Right ventricle myocardium inferior (tissue), 1 donor: Measurements from ENCODE around the gene CGRRF1. TPM values are rescaled to one million over a fixed set of nuclear protein-coding genes. Genes with fewer than 3 reads are reported as not detected.

ENCODE experiments used
- ATAC-seq: fragments of 200-7000 bp; cut with Tn5 transposase; one replicate; pipeline ENCODE4 v1.9.1; 2020; ENCODE audit warnings: mild to moderate bottlenecking, moderate library complexity
- DNase-seq: peaks from one replicate; pipeline ENCODE4 v3.0.0; 2021; ENCODE audit errors: missing footprints
- intact Hi-C: fragments of 100-400 bp; cut with DNase I; formaldehyde crosslinking; loops from one replicate; pipeline ENCODE4 v1.11.0; 2022
- total RNA-seq: library from RNA; stranded (reverse); fragmentation: NEBNext Ultra II Directional; extraction: Animal tissue kit (Norgen Biotek cat#: 25700); gene quantifications from one replicate; pipeline ENCODE4 v1.2.1, GENCODE V29; 2021
- donor health status: DM: no; HTN: yes; CAD: no; lungs with severe emphysema.

The CGRRF1 gene
- total RNA-seq, 1 donor from 2014 or later: 16.2 TPM

DNA sequence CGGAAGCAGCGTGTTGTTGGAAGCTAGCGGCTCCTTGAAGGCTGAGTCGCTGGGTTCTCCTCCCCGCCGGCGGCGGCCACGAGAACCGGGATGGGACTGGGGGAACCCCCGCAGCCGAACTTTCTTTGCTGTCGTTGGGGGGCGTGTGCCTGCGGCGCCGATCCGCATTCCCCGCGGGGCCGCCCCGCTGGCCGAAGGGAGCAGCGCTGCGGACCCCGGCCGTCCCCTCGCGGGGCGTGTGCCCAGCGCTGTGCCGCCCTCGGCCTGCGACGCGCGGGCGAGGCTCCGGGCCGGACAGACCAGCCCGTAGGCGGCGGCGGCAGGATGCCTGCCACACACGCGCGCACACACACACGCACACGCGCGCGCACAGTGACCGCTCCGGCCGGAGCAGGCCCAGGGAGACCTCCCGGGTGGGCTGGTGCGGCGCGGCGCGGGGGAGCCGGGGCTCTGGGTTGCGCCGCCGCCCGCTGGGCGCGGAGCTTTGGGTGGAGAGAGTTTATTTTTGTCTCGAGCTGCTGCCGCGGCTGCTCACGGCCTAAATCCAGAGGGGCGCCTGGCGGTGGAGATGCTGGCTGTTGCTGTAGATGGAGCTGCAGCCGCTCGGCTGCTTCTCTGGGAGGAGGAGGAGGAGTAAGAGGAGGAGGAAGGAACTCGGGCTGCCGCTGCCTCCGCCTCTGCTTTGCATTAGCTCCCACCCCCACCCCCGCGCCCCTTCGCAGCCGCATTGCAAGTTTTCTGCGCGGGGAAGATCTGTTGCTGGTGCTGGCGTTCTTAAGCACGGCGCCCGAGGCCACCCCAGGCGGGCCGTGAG is 56.9 kb downstream of the CGRRF1 start, which contains the start of gene SAMD4A:
Gene SAMD4A, plus strand, starts transcription at position 719 of the 814 bp plus-strand sequence. CDS start 789 bp downstream, outside the sequence.
- intact Hi-C loops: loop anchor here (1.0 to 10.0 kb wide), 3 partner anchors 40 to 328 kb away; no protein-coding TSS in a partner anchor
- ATAC-seq: peak; percentile 54
- DNase-seq: peak; percentile 93

DNA sequence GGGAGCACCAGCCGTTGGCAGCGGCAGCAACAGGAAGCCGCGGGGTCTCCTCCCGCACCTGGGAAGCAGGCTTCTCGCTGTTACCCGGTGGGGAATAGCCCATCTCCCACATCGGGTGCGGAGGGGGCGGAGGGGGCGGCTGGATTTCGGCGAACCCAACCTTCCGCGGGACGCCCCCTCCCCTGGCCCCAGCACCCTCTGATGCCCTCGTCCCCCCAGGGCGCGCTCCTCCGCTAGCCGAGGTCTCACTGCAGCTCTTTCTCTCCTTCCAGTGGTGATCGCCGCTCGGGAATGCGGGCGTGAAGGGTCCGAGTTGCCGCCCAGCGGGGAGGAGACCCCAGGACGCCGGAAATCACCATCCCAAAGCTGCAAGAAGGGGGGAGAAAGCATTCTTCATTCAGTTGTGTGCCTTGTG is 57.5 kb downstream of the CGRRF1 start:
- DNase-seq (peak; percentile 64), ATAC-seq (no peak)
- intact Hi-C loops: loop anchor here (2.0 to 10.0 kb wide), 2 partner anchors 40 to 328 kb away; no protein-coding TSS in a partner anchor

DNA sequence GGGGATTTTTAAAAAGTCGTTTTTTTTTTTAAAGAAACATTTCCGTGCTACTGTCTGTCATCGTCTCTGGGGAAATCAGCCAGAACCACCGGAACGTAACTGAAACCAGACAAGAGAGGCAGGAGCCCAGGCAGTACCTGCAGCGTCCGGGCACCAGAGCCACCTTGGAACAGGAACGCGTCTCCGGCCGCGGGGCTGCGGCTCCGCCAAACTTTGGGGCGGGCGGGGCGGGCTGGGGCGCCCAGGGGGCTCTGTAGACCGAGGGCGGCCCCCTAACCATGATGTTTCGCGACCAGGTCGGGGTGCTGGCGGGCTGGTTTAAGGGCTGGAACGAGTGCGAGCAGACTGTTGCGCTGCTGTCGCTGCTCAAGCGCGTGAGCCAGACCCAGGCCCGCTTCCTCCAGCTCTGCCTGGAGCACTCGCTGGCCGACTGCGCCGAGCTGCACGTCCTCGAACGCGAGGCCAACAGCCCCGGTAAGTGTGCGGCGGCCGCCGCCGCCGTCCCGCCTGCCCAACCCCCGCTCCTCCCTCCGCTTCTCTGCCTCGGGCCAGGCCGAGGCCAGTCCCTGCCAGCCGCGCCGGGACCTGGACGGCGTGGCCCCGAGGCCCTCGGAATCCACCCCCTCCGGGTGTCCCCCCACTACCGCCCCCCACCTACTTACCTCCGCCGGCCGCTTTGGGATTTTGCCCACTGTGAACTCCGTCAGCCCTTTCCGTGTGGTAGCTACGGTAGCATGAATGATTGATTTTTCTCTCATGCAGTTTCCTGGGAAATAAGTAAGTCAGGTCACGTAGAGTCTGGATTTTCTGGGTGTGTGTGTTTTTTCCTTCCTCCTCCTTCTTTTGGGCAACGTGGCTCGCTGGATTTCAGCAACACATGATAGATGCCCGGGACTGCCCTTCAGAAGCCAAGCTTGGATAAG is 58.2 kb downstream of the CGRRF1 start:
- peak; percentile 5 for ATAC-seq
- intact Hi-C loops: loop anchor here (2.0 to 10.0 kb wide), 3 partner anchors 39 to 327 kb away; no protein-coding TSS in a partner anchor
- DNase-seq: peak; percentile 74

DNA sequence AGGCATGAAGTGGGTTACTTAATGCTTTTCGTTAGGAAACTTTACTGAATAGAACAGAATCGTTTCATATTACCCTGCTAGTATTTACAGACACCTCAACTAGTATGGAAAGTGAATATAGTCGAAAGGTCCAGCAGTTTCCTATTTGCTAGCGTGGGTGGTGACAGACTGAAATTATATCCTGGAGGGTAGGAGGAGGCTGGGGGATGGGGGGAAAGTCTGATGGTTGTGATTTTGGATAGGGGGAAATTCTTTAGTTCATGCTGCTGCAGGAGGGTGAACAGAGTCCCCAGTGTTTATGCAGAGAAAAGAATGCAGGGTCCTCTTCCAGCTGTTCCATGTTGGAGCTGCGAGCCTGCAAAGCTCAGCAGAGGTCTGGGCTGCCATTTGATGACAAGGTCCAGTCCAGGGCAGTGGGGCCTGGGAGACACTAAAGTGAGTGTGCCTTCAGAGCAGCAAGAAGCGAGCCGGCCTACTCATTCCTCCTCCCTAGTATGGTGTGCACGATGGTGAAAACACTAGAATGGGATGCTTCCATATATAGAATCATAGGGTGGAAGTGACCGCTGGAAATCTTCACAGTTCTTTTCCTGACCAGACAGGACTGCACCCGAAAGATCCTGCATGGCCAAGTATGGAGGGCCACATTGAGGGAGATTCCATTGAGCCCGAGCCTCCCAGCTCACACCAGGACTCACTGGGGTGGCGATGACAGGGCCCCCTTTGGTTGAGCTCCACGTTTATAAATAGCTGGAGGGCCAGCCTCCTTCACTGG is 59.3 kb downstream of the CGRRF1 start:
- intact Hi-C loops: loop anchor here (2.0 to 10.0 kb wide), 2 partner anchors 84 to 326 kb away; no protein-coding TSS in a partner anchor
- DNase-seq (no peak), ATAC-seq (no peak)

DNA sequence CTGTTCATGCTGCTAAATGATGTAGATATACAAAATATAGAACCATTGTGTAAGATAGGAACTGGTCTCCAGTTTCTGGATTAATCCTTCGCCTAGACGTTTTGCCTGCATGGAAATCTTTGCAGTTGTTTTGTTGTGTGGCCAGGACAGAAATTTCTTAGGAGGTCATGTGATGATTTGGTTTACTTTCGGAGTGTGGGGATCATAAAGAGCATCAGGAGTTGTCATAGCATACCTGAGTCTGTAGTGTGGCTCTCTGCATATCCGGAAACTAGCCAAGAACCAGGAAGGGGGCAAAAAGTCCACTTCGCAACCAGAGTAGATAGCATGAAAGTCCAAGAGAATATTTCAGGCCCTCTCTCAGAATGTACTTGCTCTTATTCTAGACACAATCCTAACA is 60.3 kb downstream of the CGRRF1 start:
- no peak for ATAC-seq
- DNase-seq: no peak
- intact Hi-C loops: no loop called here

DNA sequence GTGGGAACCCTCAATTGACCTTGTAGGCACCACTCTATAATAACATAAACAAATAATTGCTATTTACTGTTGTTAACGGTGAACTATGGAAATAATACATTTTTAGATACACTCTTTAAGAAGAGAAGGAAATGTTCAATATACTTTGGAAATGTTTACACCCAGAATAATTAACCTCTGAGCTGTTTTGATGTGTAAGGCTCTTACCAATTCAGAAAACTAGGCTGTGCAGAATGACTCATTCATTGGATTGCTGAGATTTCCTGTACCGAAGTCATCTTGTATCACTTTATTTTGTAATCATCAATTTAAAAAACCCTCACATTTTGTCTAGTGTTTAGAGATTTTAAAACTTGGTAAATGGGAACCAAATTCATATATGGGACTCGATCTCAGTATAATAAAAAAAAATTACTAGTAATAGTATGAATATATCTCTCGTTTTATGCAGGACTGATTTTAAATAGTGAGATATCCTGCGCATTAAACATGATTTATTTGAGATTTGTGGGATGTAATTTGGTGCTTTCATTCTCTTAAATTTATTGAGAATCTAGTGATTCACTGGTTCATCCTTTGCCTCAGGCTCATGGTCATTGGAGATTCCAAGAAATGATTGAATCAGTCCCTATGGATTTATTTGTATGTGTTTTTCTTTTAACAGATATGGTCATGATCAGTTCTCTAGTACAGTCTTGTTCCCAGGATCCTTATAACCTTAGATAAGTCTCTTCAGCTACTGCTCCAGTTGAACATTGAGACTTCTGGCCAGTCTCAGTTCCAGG is 61.1 kb downstream of the CGRRF1 start:
- ATAC-seq: no peak
- intact Hi-C loops: no loop called here
- no peak for DNase-seq

DNA sequence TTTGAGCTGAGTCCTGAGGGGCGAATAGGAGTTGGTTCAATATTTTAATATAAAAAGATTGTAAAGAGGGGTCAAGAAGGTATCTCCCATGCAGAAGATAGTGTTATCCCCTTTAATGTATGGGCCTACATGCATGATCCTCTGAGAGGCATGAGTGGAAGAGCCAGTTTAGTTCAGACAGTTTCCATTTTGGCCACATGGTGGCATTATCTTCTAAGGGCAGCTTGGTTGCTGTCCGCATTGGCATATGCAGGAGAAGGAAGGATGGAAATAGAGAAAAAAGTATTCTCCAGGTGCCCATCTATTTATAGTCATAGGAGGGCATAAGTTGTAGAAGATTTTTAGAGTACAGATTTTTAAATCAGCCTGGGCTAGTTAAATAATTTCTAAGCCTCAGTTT is 62.6 kb downstream of the CGRRF1 start:
- ATAC-seq: no peak
- no peak for DNase-seq
- intact Hi-C loops: no loop called here

DNA sequence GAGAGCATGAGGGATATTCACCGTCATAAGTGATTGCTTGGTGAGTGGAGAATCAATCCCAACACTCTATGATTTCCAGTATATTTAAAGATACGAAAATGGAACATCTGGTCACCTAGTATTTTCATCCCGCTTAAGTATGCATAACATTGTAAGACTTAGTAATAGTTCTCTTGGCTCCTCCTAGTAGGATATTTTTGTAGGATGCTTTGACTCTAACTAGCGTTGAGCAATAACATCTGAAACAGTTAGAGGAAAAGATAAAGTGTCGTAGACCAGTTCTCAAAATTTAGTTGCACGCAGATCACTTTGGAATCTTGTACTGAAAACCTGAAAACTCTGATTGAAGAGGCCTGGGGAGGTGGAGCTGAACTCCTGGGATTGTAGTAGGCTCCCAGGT is 64.8 kb downstream of the CGRRF1 start:
- ATAC-seq (no peak), DNase-seq (no peak)
- intact Hi-C loops: no loop called here

DNA sequence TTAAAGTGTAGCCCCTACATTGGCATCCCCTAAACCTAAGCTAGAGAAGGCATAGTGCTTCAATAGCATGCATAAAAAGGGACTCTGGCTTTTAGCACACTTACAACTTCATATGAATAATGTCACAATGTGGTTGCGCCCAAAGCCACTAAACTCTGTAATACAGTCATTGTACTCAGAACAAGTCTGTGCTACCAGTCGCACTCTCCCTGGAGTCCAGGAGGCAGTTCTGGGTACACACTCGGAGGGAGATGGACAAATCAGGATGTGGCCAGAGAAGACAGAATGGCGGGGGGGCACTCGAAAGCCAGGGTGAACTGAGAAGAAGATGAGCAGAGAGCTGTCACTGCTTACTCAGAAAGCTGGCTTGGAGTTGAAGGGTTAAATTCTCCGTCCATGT is 67.8 kb downstream of the CGRRF1 start:
- ATAC-seq (no peak), DNase-seq (no peak)
- intact Hi-C loops: no loop called here

DNA sequence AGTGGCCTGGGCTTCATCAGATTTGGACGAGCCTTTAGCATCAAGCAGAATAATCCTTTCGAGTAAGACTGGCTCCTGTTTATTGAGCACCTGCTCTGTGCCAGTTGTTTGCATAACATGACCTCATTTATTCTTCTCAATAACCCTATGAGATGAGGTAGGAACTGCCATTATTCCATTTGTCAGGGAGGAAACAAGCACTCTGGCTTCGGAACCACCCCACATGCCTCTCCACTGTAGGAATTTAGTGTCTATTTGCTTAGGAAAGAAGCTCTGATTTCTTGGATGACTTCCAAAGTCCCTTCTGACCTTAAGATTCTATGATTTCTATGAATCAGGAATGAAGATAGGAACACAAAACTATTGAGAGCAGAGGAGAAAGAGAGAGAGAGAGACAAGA is 68.3 kb downstream of the CGRRF1 start:
- intact Hi-C loops: no loop called here
- ATAC-seq: no peak
- no peak for DNase-seq

DNA sequence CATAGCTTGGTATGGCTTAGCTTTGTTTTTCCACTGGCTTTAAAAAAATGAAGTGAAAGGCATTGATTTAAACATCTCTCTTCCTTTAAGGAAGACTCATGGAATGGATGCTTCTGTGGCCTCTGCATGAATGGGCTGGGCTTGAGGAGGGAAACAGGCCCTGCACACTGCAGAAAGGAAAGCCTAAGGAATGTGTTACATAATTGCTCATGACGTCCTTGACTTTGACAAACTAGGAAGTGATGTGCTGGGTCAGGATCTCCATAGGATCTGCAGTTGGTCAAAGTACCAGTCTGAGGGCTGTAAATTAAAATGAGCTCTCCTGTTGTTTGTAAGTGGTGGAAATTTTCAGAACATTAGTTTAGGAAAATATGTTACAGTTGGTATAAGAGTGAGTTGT is 69.9 kb downstream of the CGRRF1 start:
- ATAC-seq (peak; percentile 56), DNase-seq (no peak)
- intact Hi-C loops: no loop called here

DNA sequence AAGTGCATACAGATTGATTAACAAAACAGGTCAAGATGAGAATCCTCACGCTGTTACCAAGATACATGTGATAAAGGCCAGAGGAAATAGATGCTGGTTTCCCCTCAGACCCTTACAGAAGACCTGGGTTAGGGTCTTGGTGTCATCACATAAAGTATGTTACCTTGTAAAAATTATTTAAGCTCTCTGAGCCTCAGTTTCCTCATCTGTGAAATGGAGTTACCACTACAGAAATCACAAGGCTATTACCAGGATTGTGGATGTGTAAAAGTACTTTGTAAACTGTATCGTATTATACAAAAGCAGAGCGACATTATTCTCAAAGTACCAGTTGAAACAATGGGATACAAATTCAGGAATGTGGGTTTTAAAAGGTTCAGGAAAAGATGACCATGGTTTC is 71.2 kb downstream of the CGRRF1 start:
- DNase-seq: no peak
- intact Hi-C loops: no loop called here
- ATAC-seq: no peak

DNA sequence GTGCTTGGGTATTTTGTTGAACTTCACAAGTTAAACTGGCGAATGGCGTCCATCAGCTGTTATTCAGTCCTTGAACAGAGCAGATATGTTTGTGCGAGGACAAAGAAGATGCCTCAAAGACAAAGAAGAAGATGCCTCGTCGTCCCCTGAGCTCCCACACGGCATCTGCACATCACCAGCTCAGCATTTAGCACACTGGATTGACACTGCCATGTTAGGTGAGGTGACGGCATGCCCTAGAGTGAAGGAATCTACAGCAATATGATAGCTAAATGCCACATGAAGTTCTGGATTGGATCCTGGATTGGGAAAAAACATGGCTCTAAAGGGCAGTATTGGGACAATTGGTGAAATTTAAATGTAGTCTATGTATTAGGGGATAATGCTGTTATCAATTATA is 72.6 kb downstream of the CGRRF1 start:
- intact Hi-C loops: no loop called here
- DNase-seq (no peak), ATAC-seq (no peak)

DNA sequence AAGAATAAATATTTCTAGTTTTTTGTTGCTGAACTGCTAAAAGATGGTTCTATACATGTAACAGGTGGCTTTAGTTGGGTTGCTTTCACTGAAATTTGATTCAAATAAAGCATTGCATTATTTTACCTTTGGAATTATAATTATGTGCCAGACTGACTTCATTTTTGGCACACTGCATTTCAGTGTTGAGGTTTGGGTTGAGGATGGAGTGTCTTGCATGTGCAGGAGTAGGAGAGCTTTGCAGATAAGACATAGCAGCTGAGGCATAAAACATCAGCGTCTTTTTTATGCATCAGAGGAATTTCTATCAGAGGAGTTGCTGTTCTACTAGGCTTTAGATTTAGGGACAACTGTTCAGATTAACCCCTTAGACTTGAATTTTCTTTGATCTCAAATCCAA is 74.4 kb downstream of the CGRRF1 start:
- no peak for DNase-seq
- intact Hi-C loops: no loop called here
- no peak for ATAC-seq

DNA sequence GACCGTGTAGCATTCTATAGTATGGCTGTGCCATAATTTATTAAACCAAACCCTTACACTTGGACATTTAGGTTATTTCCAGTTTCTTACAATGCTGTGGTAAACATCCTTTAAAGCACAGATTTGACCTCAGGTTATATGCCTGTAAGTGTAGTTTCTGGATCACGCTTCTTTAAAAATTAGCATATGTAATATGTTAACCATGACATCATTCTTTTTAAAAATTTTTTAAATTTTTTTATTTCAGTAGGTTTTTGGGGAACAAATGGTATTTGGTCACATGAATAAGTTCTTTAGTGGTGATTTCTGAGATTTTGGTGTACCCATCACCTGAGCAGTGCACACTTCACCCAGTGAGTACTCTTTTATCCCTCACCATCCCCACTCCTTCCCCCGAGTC is 75.5 kb downstream of the CGRRF1 start:
- no peak for ATAC-seq
- intact Hi-C loops: no loop called here
- no peak for DNase-seq
